ENCODE data around the gene RAI1.

GRCh38 chr17:17742133-17742621 lies 60.9 kb downstream of the RAI1 start:
- TF ChIP-seq CTCF (IDR thresholded peaks at IDR 0.05) (no peak), EP300 (IDR thresholded peaks at IDR 0.05) (no peak), RNF2 (IDR thresholded peaks at IDR 0.05; ENCODE audit: borderline replicate concordance, low read depth) (no peak)

All from A549 (cell line).